B cell (primary cell): Measurements from ENCODE around the gene B3GLCT. TPM values are rescaled to one million over a fixed set of nuclear protein-coding genes. Genes with fewer than 3 reads are reported as not detected.

Experiments used
- ATAC-seq: fragments of 200-7000 bp; cut with Tn5 transposase; one replicate; pipeline ENCODE4 v1.10.0; 2021; ENCODE audit warnings: low read depth, mild to moderate bottlenecking, moderate number of reproducible peaks, moderate library complexity
- CTCF ChIA-PET: fragments of 350-600 bp; sonication (Branson Sonifier 250); formaldehyde crosslinking; loops from one replicate; lab custom pipeline; 2021; ENCODE audit warnings: antibody characterized with exemption, inconsistent platforms; lab: Charles Lee
- POLR2A ChIA-PET: fragments of 350-600 bp; sonication (Branson Sonifier 250); formaldehyde crosslinking; loops from one replicate; lab custom pipeline; 2021; ENCODE audit warnings: antibody characterized with exemption; lab: Charles Lee
- DNase-seq: peaks from one replicate; pipeline ENCODE4 v3.0.0; 2013
- H2AFZ ChIP-seq: 2 replicates; pipeline ENCODE4 v1.6.1; 2012; ENCODE audit warnings: mild to moderate bottlenecking, low read depth, low read length; ENCODE audit not compliant: insufficient read depth, poor library complexity, severe bottlenecking
- H3K27ac ChIP-seq, 2 donors: 1 replicate in 1 of 2; 2 replicates in 1 of 2; pipeline ENCODE4 v1.5.1; 2012 to 2013; ENCODE audit warnings: low read length in 2 of 2, mild to moderate bottlenecking in 2 of 2, moderate library complexity in 1 of 2
- H3K27me3 ChIP-seq, 4 experiments: fragments of 200-600 bp in 1 of 4; sonication (generic) in 1 of 4; replicated peaks in 1 of 4; 1 replicate in 2 of 4; 2 replicates in 2 of 4; pipeline versions ENCODE4 v1.6.1 to v1.7.0; 2013 to 2016; ENCODE audit warnings: low read length in 3 of 4, mild to moderate bottlenecking in 2 of 4, mixed read lengths in 1 of 4, moderate library complexity in 1 of 4; ENCODE audit not compliant: insufficient read depth in 4 of 4, control insufficient read depth in 3 of 4; ENCODE audit errors: control extremely low read depth in 1 of 4
- H3K36me3 ChIP-seq, 2 experiments: replicated peaks in 1 of 2; 1 replicate in 1 of 2; 2 replicates in 1 of 2; pipeline versions ENCODE4 v1.6.1 to v1.7.1; 2013; ENCODE audit warnings: low read length in 1 of 2; ENCODE audit not compliant: insufficient read depth in 2 of 2, control insufficient read depth in 1 of 2; ENCODE audit errors: control extremely low read depth in 1 of 2, extremely low read depth in 1 of 2
- H3K4me1 ChIP-seq, 2 donors: fragments of 200-600 bp in 1 of 2; sonication (generic) in 1 of 2; 1 replicate in 1 of 2; 2 replicates in 1 of 2; pipeline versions ENCODE4 v1.5.1 to v1.6.1; 2013 to 2017; ENCODE audit warnings: low read length in 2 of 2; ENCODE audit not compliant: control insufficient read depth in 2 of 2, insufficient read depth in 2 of 2
- H3K4me2 ChIP-seq: replicated peaks from 2 replicates; pipeline ENCODE3; 2012; ENCODE audit warnings: mild to moderate bottlenecking, low read depth, low read length; ENCODE audit not compliant: poor library complexity, severe bottlenecking
- H3K4me3 ChIP-seq, 5 experiments: fragments of 200-600 bp in 1 of 5; sonication (generic) in 1 of 5; 1 replicate in 3 of 5; 2 replicates in 2 of 5; pipeline versions ENCODE4 v1.5.1 to v1.7.0; 2011 to 2016; ENCODE audit warnings: low read length in 4 of 5, mild to moderate bottlenecking in 4 of 5, low read depth in 2 of 5, control low read depth in 1 of 5, moderate library complexity in 1 of 5; ENCODE audit not compliant: insufficient read depth in 1 of 5; ENCODE audit errors: control extremely low read depth in 1 of 5, extremely low read depth in 1 of 5
- H3K79me2 ChIP-seq: fragments of 200-600 bp; sonication (generic); one replicate; pipeline ENCODE4 v1.6.0; 2016; ENCODE audit warnings: low read length; ENCODE audit not compliant: control insufficient read depth, insufficient read depth
- H3K9ac ChIP-seq: fragments of 200-600 bp; sonication (generic); 2 replicates; pipeline ENCODE4 v1.6.1; 2017; ENCODE audit warnings: mild to moderate bottlenecking, low read length, moderate library complexity
- H3K9me3 ChIP-seq, 3 donors: one replicate each; pipeline versions ENCODE4 v1.6.1 to v1.7.1; 2013; ENCODE audit warnings: low read length in 2 of 3; ENCODE audit not compliant: control insufficient read depth in 2 of 3, insufficient read depth in 1 of 3; ENCODE audit errors: control extremely low read depth in 1 of 3
- H4K20me1 ChIP-seq: 2 replicates; pipeline ENCODE4 v1.6.0; 2012; ENCODE audit warnings: mild to moderate bottlenecking, low read length; ENCODE audit not compliant: insufficient read depth, control insufficient read depth, poor library complexity, severe bottlenecking
- H3K27ac Mint-ChIP-seq: one replicate; pipeline ENCODE4 v1.8.0; 2021; ENCODE audit warnings: mixed read lengths
- H3K27me3 Mint-ChIP-seq: one replicate; pipeline ENCODE4 v1.8.0; 2021; ENCODE audit warnings: mixed read lengths
- H3K4me1 Mint-ChIP-seq: one replicate; pipeline ENCODE4 v1.8.0; 2021; ENCODE audit warnings: mixed read lengths
- H3K4me3 Mint-ChIP-seq: one replicate; pipeline ENCODE4 v1.8.0; 2021; ENCODE audit warnings: mixed read lengths
- H3K9me3 Mint-ChIP-seq: one replicate; pipeline ENCODE4 v1.8.0; 2022; ENCODE audit warnings: mixed read lengths; ENCODE audit not compliant: insufficient read depth
- EZH2 ChIP-seq: IDR thresholded peaks from 2 replicates; pipeline ENCODE4 v1.6.1; 2012; ENCODE audit warnings: borderline replicate concordance, low read depth, mild to moderate bottlenecking, moderate library complexity, low read length; ENCODE audit not compliant: insufficient read depth, poor library complexity, severe bottlenecking
- WGBS: methylation state at CpG from one replicate; pipeline ENCODE4 v1.1.5; 2013; ENCODE audit warnings: missing lambda C conversion rate; ENCODE audit not compliant: insufficient coverage; 5-methylcytosine and 5-hydroxymethylcytosine counted together
- intact Hi-C: fragments of 100-400 bp; cut with micrococcal nuclease; formaldehyde crosslinking; loops from one replicate; pipeline ENCODE4 v1.10.0; 2022
- polyA plus RNA-seq: library from polyadenylated mRNA; depleted of rRNA; stranded (reverse); fragments of >200 nt; gene quantifications from 2 replicates; pipeline ENCODE4 v1.2.3, GENCODE V29; 2012
- total RNA-seq, 2 donors: library from RNA; stranded (reverse); fragments of 120-200 nt in 1 of 2; gene quantifications; 1 replicate in 1 of 2; 2 replicates in 1 of 2; pipeline versions ENCODE4 v1.2.3 to v1.2.4, GENCODE V29; 2013 to 2022
- TF ChIP-seq, protein P1 (sequence below): fragments of 200-600 bp; IDR thresholded peaks from one replicate; pipeline ENCODE4 v1.8.0; 2022; ENCODE audit warnings: antibody characterized with exemption, mild to moderate bottlenecking

B3GLCT gene
- total and polyA plus RNA-seq, 2 donors (not counting 1 experiment from before 2014, with no cell fraction given) = 1.4 to 6.2 TPM

DNA sequence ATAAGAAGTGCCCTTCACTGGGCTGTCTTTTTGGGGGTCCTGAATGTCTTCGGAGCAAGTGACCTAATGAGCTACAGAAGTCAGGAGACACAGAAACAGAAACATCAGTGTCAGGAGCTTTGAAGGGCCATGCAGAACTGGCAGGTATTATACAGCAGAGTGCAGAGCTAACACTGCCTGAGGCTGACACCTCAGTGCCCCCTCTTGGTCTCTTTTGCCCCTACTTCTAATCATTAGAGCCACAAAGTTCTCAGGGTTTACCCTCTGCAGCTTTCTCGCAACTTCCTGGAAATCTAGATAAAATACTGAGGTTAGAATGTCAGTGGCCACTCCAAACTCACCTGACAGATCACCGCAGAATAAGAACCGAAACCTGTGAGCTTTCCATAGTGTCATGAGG lies 172.7 kb downstream of the B3GLCT start:
- TF ChIP-seq, protein P1, sequence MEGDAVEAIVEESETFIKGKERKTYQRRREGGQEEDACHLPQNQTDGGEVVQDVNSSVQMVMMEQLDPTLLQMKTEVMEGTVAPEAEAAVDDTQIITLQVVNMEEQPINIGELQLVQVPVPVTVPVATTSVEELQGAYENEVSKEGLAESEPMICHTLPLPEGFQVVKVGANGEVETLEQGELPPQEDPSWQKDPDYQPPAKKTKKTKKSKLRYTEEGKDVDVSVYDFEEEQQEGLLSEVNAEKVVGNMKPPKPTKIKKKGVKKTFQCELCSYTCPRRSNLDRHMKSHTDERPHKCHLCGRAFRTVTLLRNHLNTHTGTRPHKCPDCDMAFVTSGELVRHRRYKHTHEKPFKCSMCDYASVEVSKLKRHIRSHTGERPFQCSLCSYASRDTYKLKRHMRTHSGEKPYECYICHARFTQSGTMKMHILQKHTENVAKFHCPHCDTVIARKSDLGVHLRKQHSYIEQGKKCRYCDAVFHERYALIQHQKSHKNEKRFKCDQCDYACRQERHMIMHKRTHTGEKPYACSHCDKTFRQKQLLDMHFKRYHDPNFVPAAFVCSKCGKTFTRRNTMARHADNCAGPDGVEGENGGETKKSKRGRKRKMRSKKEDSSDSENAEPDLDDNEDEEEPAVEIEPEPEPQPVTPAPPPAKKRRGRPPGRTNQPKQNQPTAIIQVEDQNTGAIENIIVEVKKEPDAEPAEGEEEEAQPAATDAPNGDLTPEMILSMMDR = no peak
- no peak for TF ChIP-seq EZH2
- Histone ChIP-seq H3K27ac (no peak overlapping the region), H2AFZ (no peak overlapping the region), H3K4me3 (no peak overlapping the region), H3K9ac (no peak overlapping the region), H3K36me3 (no peaks in the 10 kb centered on the region), H3K4me1 (no peaks in the 10 kb centered on the region), H3K4me2 (no peak overlapping the region), H4K20me1 (no peaks in the 10 kb centered on the region), H3K9me3 (no peaks in the 10 kb centered on the region), H3K27me3 (no peaks in the 10 kb centered on the region), H3K79me2 (no peaks in the 10 kb centered on the region)
- ChIA-PET CTCF (interaction anchor here (1.2 to 1.8 kb wide), 2 partner anchors 51 to 136 kb away, joined by 4 read pairs; no protein-coding TSS in a partner anchor), POLR2A (no interaction called here)
- H3K4me1 Mint-ChIP-seq = no peaks in the 10 kb centered on the region
- H3K27me3 Mint-ChIP-seq = no peaks in the 10 kb centered on the region
- intact Hi-C loops = no loop called here
- WGBS = 89% methylated on average over 1 of the region's 4 CpGs
- no peak overlapping the region for H3K27ac Mint-ChIP-seq
- no peak overlapping the region for H3K4me3 Mint-ChIP-seq
- ATAC-seq (no peak), DNase-seq (no peak)
- H3K9me3 Mint-ChIP-seq = no peaks in the 10 kb centered on the region

DNA sequence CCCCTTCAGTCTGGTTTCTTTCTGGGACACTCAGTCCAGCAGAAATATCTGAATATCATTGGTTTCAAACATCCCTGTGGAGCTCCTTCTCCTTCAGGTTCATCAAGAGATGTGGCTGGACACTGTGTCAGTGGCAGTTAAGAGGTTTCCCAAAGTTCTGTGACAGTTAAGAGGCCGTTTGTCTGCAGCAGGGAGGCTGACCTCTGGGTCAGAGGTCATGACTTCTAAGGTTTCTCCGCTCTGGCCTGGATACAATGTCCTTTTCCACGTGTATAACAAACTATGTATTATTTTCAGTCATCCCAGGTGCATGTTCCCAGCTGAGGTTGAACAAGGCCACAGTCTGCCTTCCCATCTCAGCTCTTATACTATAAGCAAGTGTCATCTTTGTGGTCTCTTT lies 174.9 kb downstream of the B3GLCT start:
- Mint-ChIP-seq H3K9me3 (no peaks in the 10 kb centered on the region), H3K4me1 (peaks cover 13% of the 10 kb centered on the region), H3K27me3 (no peaks in the 10 kb centered on the region), H3K27ac (no peak overlapping the region), H3K4me3 (no peak overlapping the region)
- ChIA-PET POLR2A (no interaction called here), CTCF (interaction anchor here (1.3 kb wide), 1 partner anchor 138 kb away, joined by 4 read pairs; no protein-coding TSS in a partner anchor)
- 62% methylated on average over 3 of the region's 3 CpGs for WGBS
- Histone ChIP-seq H3K9me3 (no peaks in the 10 kb centered on the region), H3K27ac (no peak overlapping the region), H4K20me1 (no peaks in the 10 kb centered on the region), H3K4me3 (no peak overlapping the region), H3K4me2 (no peak overlapping the region), H3K36me3 (no peaks in the 10 kb centered on the region), H2AFZ (no peak overlapping the region), H3K27me3 (no peaks in the 10 kb centered on the region), H3K4me1 (no peaks in the 10 kb centered on the region), H3K79me2 (no peaks in the 10 kb centered on the region), H3K9ac (no peak overlapping the region)
- TF ChIP-seq EZH2 = no peak
- TF ChIP-seq, protein P1 = no peak
- DNase-seq = no peak
- ATAC-seq = no peak
- intact Hi-C loops = no loop called here
